ENCODE measurements around the gene KIF3A.

KIF3A gene

GRCh38 chr5:132753135-132753987, 16.0 kb upstream of the KIF3A start:
- peak; percentile 54 for DNase-seq

GRCh38 chr5:132752581-132753125, 15.3 kb upstream of the KIF3A start:
- no peak for DNase-seq

- DNase-seq: no peak
Measured at GRCh38 chr5:132751971-132752580, 14.7 kb upstream of the KIF3A start.

GRCh38 chr5:132751444-132751843, 14.1 kb upstream of the KIF3A start:
- DNase-seq: no peak

- DNase-seq: no peak
Measured at GRCh38 chr5:132750471-132751230, 13.3 kb upstream of the KIF3A start.

- no peak for DNase-seq
Measured at GRCh38 chr5:132749506-132749905, 12.2 kb upstream of the KIF3A start.

- DNase-seq: no peak
Measured at GRCh38 chr5:132748522-132749000, 11.2 kb upstream of the KIF3A start.

GRCh38 chr5:132747616-132748440, 10.5 kb upstream of the KIF3A start:
- peak; percentile 78 for DNase-seq

- DNase-seq: peak; percentile 81
Measured at GRCh38 chr5:132746954-132747615, 9.7 kb upstream of the KIF3A start, which contains the start of gene CCNI2. TSS of gene CCNI2 (plus strand) at chr5:132747426. CDS start at chr5:132747496, 70 bp downstream.

GRCh38 chr5:132746592-132746953, 9.2 kb upstream of the KIF3A start:
- DNase-seq: no peak

GRCh38 chr5:132744659-132745058, 7.3 kb upstream of the KIF3A start:
- no peak for DNase-seq

- no peak for DNase-seq
Measured at GRCh38 chr5:132742626-132743025, 5.3 kb upstream of the KIF3A start.

- DNase-seq: no peak
Measured at GRCh38 chr5:132742158-132742557, 4.8 kb upstream of the KIF3A start.

GRCh38 chr5:132739232-132739631, 1.9 kb upstream of the KIF3A start:
- no peak for DNase-seq

- no peak for DNase-seq
Measured at GRCh38 chr5:132737982-132738681, 786 bp upstream of the KIF3A start.

GRCh38 chr5:132734687-132735086, 2.7 kb downstream of the KIF3A start:
- no peak for DNase-seq

- no peak for DNase-seq
Measured at GRCh38 chr5:132733499-132734148, 3.7 kb downstream of the KIF3A start.

GRCh38 chr5:132729896-132730295, 7.5 kb downstream of the KIF3A start:
- no peak for DNase-seq

- DNase-seq: no peak
Measured at GRCh38 chr5:132725745-132726144, 11.6 kb downstream of the KIF3A start.

GRCh38 chr5:132718544-132719312, 18.6 kb downstream of the KIF3A start:
- DNase-seq: no peak

Measured in DMS53 (cell line).